Measurements from ENCODE around the gene H2BK1.

Gene H2BK1

DNA sequence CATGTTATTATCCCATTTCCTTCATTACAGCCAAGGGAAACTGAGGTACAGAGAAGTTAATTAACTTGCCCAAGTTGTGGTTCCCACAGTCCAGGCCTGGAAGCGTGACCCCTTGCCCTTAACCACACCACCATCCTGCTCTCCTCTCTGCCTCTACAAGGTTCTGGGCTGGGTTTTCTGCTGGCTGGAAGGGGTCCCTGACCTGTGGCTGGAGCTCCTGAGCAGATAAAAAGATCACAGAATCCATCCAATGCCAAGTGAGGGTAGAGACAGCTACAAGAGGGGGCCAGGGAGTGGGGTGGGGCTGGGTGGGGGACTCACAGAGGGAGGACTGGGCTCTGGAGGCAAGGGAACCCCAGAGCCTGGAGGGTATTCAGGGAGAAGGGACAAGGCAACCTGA, 33.0 kb downstream of the H2BK1 start:
- no peak for DNase-seq (ENCODE audit: low read depth)

DNA sequence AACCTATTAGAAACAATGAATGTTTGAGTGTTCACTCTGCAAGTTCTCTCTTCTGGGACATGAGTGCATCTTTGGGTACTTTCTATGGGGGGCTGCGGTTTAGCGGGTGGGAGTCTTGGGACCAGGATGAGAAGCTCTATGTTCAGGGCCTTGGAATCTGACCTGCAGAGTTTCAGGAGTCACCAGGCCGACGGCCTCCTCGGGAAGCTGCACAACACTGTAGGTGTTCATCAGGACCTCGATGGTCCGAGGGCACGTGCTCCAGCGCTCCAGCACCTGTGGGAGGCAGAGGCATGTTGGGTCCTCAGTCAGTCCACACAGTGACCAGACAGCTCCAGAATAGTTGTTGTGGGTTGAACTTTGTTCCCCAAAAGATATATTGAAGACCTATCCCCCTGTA, 33.9 kb downstream of the H2BK1 start:
- DNase-seq (ENCODE audit: low read depth), result no peak

DNA sequence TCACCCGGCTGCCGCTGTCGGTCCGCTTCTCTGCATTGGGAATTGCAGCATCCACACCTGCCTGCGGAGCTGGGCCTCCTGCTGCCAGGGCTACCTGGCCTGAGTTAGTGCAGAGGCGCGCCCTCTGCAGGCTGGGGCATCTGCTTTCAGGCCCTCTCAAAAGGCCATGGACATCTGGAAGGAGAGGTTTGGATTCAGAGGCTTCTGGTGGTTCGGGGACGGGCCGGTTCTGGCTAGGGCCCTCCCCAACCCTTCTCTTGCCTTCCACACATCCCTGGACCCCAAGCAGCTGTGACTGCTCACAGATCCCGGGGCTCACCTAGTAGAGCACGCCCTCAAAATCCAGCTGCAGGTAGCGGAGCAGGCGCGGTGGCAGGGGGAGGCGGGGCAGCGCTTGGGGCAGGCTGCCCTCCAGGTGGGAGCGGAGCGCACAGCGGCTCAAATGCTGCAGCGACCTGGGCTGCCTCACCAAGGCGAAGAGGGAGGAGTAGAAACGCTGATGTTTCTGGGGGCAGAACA, 34.4 kb downstream of the H2BK1 start:
- no peak for DNase-seq (ENCODE audit: low read depth)

DNA sequence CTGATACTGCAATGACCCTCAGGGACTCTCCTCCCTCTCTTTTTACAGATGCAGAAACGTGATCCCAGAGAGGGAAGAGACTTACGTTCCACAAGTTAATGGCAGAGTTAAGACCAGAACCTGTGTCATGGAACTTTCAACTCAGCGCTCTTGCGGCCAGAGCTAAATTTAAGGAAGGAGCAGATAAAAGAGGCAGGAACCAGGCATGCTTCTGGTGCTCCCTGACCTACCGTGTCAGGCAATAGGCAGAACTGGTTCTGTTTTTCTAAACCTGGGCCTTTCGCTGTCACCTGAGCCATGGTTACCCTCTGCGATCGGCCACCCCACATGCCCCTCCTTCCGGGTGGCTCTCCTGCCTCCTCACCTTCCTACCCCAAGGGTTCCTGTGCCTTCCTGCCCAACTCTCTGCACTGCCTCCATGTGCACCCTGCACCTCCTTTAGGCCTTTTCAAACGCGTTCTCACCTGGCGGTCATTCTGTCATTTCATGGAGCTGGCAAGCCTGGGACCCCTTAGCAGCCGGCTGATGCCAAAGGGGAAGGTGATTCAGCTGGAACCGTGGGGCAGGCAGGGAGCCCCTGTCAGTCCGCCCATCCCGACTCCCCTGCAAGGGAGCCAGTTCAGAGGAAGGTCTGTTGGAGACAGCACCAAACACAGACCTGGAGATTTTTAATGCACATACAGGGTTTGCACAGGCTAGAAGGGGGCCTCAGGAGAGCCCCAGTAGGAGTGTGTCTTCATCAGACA, 35.1 kb downstream of the H2BK1 start:
- no peak for DNase-seq (ENCODE audit: low read depth)

DNA sequence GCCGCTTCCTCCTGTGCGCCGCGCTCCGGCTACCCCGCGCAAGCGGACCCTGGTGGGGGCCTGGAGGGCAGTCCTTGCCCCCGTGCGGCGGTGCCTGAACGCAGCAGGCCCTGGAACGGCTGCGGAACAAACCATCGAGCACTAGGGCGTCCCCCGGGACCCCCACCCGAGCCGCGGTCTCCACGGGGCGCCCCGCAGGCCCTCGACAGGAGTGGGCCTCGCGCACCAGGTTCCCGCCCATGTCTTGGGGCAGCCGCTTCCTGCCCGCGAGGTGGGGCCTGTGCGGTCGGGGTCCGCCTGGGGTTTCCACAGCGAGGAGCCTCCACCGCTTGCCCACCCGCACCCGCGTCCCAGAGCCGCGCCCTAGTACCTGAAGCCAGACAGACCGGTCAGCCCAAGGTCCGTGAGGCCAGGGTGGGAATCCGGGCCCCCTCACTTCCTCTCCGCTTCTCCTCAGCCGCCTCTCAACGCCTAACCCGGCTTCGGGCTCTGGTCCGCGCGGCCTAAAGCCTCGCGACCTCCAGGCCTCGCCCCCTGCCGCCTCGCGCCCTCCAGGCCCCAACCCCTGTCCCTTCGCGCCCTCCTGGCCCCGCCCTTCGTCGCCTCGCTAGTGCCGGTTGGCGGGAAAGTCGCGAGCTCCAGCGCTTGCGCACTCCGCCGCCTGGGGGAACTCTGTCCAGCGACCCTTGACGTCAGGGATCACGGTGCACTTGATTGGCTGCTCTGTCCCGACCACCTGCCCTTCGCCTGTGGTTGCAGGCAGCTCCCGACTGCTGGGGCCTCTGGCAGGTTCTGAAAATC, 35.8 kb downstream of the H2BK1 start:
- no peak for DNase-seq (ENCODE audit: low read depth)

- no peak for DNase-seq (ENCODE audit: low read depth)
Measured at GRCh38 chr7:151173386-151174245, 36.7 kb downstream of the H2BK1 start.

- peak; percentile 55 for DNase-seq (ENCODE audit: low read depth)
Measured at GRCh38 chr7:151172273-151173141, 37.8 kb downstream of the H2BK1 start.

DNA sequence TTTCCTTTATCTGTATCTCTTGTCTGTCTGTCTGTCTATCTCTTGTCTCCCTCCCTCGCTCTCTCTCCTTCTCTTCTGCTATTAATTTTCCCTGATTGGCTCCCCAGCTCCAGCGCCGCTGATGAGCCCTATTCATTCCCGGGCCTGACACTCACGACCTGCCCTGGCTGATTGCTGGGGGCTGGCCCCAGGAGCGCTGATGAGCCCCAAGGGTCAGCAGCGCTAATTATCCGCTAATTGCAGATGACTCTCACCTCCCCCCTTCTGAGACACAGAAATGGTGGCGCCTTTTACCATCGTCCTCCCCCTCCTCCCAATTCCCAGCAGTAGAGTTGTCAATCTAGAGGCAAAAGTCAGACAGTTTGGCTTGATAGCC, 41.5 kb downstream of the H2BK1 start:
- DNase-seq (ENCODE audit: low read depth), result no peak

DNA sequence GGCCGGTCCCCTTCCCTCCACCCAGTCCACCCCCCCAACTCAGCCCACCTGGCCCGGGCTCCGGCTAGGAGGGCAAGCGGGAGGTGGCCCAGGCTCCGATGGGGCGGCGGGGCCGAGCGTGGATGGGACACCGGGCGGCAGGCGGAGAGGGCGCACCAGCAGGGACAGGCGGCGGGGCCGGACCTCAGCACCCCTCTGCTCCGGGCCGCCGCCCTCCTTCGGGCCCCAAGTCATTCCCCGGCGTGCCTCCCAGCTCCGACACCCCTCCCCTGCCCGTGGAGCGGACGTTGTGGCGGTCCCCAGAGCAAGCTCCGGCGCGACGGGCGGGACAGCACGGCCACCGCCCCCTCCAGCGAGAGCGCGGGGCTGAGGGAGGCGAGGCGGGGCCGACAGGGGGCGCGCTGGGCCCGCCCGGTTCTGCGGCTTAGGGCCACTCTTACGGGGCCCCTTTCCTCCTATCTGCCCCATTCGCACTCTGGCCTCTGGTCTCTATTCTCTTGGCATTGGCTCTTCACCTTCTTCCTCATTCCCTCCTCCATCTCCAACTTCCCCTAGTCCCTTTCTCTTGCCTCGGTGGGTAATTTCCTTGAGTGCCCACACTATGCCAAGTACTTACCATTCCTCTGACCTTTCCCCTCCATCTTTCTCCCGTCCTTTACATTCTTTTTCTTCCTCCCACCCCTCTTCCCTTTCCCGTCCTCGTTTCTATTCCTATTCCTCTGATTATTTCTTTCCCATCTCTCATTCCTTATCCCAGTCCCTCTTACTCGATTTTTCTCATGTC, 42.1 kb downstream of the H2BK1 start:
- DNase-seq (ENCODE audit: low read depth), result peak; percentile 18

DNA sequence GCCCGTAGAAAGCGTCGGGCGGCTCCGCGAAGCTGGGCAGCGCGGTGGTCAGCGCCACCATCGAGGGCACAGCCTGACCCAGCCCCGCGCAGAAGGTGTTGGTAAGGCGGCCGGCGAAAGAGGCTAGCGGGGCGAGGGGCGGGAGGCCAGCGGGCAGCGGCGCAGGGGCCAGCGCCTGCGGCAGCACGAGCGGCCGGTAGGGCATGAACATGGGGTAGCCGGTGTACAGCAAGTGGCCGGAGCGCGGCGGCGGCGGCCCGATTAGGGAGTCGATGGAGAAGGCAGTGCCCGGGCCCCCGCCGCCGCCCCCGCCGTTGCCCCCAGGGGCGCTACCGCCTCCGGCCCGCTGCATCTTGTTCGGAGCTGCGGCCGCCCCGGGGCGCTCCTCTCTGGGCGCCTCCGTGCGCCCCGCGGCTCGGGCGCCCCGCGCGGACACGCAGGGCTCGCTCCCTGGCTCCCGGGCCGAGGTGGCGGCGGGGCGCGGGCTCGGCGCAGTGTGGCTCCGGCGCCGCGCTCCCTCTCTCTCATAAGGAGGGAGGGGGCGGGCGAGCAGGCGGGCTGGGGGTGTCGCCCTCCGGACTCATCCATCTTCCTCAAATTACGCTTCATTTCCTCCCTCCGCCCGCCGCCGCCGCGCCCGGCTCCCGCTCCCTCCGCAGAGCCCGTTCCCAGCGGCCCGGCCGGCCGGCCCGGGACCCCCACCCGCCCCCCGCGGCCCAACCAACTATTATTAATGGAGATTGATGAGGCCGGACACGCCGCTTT, 42.9 kb downstream of the H2BK1 start, which contains the start of gene GBX1:
GBX1 (minus strand) TSS at position 498 of the 765 bp plus-strand sequence; CDS start at position 352, 146 bp downstream.
- no peak for DNase-seq (ENCODE audit: low read depth)

DNA sequence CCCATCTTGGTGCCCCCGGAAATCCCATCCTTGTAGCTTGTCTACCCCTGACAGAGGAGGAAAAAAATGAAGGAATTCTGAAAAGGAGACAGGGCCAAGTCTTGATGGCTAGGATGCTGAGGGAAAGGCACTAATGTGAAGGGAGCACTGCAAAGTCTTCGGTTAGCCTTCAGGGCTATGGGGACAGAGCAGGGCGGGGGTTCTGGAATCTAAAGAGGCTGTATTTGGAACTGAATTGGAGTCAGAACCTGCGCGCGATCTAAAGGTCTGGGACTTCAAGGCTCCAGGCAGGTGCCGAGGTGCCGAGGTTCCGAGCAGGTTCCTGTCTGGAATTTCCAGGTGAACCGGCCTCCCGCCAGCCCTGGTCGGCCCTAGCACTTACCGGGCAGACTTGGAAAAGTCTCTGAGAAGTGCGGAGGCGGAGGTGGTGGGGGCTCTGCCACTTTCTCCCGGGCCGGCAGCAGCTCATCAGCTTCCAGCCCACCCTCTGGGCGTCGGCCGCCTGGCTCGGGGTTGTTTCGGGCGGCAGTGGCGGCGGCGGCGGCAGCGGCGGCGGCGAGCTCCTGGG, 43.6 kb downstream of the H2BK1 start:
- no peak for DNase-seq (ENCODE audit: low read depth)

- DNase-seq (ENCODE audit: low read depth), result no peak
Measured at GRCh38 chr7:151161757-151162156, 48.5 kb downstream of the H2BK1 start.
